ENCODE data around the gene LYL1.
"Not testable (repeated sequence)": the region's sequence is repeated elsewhere in the genome, so short reads cannot be mapped to it uniquely, and the experiment has no call there.

LYL1 gene

DNA sequence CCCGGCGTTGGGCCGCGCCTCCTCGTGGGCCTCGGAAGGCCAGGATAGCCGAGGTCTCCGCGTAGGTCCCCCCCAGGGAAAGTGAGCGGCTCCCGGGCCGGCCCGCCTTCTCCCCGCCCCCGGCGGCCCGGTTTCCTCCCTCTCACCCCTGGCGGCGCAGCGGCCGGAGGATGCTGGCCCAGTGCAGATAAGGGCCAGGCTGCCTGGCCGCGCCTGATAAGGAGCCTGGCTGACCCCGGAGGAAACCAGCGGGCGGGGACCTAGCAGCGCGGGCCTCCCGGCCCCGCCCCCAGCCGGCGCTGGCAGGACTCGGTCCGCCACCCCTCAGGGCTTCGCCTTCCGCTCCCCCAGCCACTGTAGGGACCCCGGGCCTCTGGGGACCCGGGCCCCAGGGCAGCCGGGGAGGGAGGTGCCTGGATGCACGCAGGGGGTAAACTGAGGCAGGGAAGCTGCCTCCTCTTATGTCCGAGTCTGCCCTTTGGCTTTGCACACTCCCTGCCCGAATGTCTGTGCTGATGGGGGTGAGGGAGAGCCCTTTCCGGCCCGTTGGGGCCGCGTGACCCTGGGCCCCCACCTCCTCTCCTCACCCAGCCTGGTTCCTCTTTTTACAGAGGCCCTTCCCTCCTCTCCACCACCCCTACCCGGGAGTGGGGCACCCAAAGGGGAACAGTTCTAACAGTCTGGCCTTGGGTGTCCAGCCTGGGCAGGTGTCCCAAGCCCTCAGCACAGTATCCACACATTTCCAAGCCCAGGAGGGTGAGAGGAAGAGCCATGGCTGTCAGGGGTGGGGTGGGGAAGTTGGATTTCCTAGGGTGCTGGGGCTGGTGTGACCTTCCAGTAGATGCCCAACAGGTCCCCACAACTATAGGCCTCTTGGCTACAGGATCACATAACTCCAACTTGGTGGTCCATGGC lies at the start of gene LYL1:
TSS of gene LYL1 (minus strand) at position 193 of the 915 bp plus-strand sequence. CDS start 1,687 bp downstream, outside the sequence.
- in situ Hi-C loops (cut with MboI; ENCODE audit: low pct_unique_long_range_greater_than_20kb, low sequenced_read_pairs): no loop called here
- DNase-seq: peak; percentile 98

DNA sequence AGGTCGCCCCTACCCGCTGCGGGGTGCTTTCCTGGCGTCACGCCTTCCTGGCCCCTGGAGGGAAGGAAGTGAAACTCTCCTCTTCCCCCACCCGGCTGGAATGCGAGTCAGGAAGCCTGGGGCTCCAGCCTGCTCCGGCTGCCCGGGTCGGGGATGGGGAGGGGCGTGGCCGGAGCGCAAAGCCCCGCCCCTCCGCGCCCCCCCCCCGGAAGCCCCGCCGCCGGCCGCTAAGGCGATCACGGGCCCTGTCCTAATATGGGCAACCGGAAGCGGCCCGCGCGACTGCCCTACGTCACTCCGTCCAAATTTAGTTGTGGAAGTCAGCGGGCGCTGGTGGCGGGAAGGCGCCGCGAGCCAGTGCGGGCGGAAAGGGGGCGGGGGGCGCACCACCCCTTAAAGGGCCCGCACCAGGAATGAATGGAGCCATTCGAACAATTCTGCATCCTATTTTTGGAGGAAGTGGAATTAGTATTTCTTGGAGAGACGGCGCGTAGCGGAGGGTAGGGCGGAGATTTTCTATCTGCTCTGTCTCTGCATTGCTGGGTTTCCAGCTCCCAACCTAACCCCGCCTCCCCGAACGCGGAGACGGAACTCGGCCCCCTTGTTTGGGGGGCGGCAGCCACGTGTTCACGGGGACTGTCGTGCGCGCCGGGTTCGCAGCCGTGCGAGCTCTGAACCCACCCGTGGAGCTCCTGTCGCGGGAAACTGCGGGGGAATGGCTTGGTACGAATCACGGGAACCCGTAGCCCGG lies 49.1 kb upstream of the LYL1 start:
- in situ Hi-C loops (cut with MboI; ENCODE audit: low pct_unique_long_range_greater_than_20kb, low sequenced_read_pairs): no loop called here
- peak; percentile 98 for DNase-seq

DNA sequence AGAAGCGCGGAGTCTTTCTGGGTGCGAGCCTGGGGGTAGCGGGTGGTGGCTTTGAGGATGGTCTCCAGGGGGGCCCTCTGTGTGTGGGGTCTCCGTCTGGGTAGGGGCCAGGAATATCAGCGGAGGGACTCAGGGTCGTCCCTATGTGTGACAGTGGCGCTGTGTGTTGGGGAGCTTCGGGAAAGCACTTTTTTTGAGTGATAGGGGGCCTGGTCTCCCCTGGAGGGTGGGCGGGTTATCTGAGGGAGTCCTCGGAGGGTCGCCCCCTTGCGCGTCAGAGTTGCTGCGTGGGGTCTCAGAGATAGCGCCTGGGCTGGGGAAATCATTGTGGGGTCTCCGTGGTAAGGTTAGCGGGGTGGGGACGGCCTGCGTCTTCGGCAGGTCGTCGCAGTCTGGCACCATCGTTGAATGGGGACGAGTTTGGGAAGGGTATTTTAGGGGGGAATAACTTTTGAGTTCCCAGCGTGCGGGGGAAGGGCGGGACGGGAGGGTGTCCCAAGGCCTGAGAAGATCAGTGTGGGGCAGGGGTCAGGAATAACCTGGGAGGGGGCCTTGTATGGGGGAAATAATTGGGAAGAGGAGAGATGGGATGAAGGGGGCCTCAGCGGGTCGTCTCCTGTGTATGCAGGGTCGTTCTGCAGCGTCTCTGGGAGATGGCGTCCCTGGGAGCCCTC lies 48.4 kb upstream of the LYL1 start:
- DNase-seq: peak; percentile 30
- in situ Hi-C loops (cut with MboI; ENCODE audit: low pct_unique_long_range_greater_than_20kb, low sequenced_read_pairs): no loop called here

DNA sequence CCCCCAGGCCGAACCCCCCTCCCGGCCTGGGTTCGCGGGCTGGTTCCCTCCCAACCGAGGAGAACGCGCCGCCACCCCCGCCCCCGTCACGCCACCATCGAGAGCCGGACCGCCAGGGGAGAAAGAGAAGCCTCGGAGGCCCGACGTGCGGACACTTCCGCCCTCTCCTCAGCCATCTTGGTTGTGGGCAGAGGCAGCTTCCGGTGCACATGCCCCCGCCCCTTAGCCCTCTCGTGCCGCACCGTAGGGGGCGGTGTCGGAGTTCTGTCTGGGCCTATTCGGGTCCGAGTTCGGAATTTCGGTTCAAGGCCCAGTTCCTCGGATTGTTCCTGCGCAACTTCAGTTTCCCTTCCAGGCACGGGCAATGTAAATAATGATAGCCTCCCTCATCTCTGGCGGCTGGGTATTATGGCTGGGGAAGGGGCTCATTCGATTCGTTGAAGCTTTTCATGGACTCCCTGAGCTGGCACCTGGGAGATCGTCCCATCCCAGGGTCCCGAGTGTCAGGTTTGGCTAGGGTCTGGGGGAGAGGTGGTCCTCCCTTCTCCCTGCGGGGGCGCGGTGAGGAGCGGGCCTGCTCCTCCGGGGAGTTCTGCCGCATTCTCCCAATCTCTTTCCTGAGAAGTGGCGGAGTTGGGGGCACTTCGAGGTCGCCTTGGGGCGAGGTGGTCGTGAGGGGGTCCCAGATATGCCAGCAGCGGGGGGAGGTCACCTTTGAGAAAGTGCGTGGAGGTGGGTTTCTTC lies 47.7 kb upstream of the LYL1 start, which contains the start of the genes IER2 and STX10:
TSS of gene IER2 (plus strand) at position 225 of the 744 bp plus-strand sequence. CDS start 2,776 bp downstream, outside the sequence.
TSS of gene STX10 (minus strand) at position 189 of the 744 bp plus-strand sequence. CDS start 202 bp downstream, outside the sequence.
- in situ Hi-C loops (cut with MboI; ENCODE audit: low pct_unique_long_range_greater_than_20kb, low sequenced_read_pairs): no loop called here

DNA sequence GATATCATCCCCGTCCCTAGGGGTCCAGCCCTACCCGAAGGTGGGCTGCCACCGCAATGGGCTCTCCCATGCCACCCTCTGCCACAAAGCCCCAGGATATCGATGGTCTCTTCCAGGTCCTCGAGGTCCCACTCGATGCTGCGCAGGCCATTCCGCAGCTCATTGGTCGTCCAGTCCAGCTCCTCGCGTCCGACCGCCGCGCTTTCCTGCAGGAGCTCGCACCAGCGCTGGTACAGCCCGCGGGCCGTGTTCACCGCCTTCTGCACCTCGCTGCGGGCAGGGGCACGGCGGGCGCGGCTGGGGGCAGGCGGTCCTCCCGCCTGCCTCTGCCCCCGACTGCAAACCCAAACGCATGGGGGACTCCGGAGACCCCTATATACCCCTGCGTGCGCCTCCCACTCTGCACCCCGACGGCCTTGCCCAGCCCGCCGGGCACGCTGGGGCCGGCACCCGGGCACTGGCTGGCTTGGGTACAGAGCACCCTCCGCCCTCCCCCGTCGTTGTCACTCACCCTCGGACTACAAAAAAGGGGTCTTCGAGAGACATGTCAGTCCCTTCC lies 47.0 kb upstream of the LYL1 start:
- peak; percentile 51 for DNase-seq
- in situ Hi-C loops (cut with MboI; ENCODE audit: low pct_unique_long_range_greater_than_20kb, low sequenced_read_pairs): no loop called here

More for the DNA sequence above, 47.7 kb upstream of the LYL1 start, which contains the start of the genes IER2 and STX10:
- peak; percentile 94 for DNase-seq

DNA sequence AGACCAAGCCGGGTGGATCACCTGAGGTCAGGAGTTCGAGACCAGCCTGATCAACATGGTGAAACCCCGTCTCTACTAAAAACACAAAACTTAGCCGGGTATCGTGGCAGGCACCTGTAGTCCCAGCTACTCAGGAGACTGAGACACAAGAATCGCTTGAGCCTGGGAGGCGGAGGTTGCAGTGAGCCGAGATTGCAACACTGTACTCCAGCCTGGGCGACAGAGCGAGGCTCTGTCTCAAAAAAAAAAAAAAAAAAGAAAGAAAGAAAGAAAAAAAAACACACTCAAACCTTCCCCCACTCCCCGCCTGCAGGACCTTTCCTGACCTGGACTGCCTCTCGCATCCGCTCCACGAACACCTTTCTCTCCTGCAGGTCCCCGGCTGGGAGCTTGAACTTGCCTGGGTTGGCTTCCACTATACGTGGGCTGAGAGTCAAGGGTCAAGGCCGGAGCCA lies 46.5 kb upstream of the LYL1 start:
- DNase-seq; in situ Hi-C loops (cut with MboI; ENCODE audit: low pct_unique_long_range_greater_than_20kb, low sequenced_read_pairs): not testable (repeated sequence)

DNA sequence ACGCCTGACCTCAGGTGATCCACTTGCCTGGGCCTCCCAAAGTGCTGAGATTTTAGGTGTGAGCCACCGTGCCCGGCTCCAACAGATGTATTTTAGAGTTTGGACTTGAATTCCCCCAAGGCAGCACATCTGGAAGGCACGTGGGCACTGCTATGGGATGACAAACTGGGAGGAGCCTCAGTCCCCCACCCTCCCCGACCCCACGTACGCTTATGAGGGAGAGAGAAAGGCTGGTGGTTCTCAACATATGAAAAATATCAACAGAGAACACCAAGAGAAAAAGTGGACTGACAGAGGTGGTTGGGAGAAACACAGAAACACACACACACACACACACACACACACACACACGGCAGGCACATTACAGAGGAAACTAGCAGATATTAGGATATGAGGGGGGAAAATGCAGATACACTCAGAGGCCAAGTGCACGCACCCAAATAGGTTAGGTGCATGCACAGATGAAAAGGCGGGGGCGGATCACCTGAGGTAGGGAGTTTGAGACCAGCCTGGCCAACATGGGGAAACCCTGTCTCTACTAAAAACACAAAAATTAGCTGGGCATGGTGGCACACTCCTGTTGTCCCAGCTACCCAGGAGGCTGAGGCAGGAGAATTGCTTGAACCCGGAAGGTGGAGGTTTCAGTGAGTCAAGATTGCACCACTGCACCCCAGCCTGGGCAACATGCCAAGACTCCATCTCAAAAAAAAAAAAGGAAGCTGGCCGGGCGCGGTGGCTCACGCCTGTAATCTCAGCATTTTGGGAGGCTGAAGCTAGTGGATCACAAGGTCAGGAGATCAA lies 44.3 kb upstream of the LYL1 start:
- in situ Hi-C loops (cut with MboI; ENCODE audit: low pct_unique_long_range_greater_than_20kb, low sequenced_read_pairs): no loop called here
- DNase-seq: peak; percentile 82

DNA sequence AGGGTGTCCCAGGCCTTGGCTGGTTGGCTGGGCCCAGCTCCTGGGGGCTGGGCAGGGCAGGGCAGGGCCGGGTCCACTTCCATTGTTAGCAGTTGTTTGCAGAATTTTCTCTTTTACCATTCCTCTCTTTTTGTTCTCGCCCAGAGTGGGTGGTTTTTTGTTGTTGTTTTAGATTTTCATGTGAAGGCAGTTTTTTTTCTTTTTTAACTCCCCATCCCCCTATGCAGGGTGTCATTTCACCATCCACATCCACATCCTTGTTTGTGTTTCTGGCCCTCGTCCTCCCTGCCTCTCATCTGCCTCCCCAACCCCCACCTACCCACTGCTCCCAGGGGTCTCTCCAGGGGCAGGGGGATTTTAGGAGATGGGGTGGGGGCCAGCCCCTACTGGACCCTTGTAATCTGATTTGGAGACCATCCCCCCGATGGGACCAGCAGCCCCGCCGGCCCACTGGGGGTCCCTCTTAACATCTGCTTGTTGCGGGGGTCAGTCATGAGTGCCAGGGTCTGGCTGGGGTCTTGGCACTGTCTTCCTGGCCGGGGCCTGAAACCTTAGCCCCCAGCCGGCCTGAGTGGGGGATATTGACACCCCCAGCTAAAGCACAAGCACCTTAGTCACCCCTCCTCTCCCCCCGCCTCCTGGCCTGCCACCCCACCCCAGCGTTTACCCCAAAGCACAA lies 37.1 kb upstream of the LYL1 start:
- no peak for DNase-seq
- in situ Hi-C loops (cut with MboI; ENCODE audit: low pct_unique_long_range_greater_than_20kb, low sequenced_read_pairs): no loop called here

DNA sequence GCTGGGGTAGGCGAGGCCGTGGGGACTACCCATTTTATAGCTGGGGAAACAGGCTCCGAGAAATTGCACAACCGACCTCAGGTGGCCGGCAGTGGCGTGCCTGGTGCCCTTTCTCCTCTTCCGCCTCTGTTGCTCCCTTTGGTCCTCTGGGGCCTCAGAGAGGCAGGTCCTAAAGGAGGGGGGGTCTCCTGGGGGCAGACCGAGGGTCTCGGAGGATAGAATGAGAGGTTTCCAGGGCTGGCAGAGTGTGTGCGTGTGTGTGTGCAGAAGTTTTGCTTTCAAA lies 36.2 kb upstream of the LYL1 start:
- in situ Hi-C loops (cut with MboI; ENCODE audit: low pct_unique_long_range_greater_than_20kb, low sequenced_read_pairs): no loop called here
- DNase-seq: no peak

DNA sequence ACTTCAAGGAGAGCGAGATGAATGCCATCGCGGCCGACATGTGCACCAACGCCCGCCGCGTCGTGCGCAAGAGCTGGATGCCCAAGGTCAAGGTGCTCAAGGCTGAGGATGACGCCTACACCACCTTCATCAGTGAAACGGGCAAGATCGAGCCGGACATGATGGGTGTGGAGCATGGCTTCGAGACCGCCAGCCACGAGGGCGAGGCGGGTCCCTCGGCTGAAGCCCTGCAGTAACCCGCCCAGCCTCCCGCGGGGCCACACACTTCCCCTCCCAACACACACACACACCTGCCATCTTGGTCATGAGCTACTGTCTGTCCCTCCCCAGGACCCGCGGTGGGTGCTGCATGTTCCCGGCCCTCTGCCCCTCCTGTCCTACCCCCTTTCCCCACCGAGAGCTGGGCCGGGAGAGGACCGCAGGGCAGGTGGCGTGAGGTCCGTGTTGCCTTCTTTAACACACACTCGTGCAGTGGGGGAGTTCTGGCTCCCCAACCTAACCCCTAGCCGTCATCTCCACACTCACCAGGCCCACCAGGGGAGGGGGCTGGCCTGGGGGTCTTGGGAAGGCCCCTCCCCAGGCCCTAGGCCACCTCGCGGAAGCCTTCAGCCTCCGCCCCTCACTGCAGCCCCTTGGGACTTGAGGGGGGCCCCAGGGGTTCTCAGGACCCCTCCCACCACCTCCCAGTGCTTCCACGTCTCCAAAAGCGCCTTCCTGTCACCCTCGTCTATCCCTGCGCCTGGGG lies 35.7 kb upstream of the LYL1 start:
- in situ Hi-C loops (cut with MboI; ENCODE audit: low pct_unique_long_range_greater_than_20kb, low sequenced_read_pairs): no loop called here
- no peak for DNase-seq

DNA sequence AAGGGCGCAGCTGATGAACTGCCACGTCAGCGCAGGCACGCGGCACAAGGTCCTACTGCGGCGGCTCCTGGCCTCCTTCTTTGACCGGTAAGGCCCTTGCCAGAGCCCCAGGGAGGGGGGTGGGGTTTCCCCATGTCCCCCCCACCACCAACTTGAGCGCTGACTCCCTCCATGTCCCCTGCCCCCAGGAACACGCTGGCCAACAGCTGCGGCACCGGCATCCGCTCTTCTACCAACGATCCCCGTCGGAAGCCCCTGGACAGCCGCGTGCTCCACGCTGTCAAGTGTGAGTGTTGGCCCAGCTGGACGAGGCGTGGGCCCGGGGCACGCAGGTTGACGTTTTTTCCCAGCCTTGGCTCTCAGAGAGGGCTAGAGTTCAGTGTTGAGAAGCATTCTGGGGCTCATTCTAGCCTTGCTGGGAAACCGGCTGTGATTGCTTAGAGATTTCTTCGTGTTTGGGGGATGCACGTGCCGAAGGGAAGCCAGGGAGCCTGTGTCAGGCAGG lies 34.7 kb upstream of the LYL1 start:
- in situ Hi-C loops (cut with MboI; ENCODE audit: low pct_unique_long_range_greater_than_20kb, low sequenced_read_pairs): no loop called here
- DNase-seq: no peak

DNA sequence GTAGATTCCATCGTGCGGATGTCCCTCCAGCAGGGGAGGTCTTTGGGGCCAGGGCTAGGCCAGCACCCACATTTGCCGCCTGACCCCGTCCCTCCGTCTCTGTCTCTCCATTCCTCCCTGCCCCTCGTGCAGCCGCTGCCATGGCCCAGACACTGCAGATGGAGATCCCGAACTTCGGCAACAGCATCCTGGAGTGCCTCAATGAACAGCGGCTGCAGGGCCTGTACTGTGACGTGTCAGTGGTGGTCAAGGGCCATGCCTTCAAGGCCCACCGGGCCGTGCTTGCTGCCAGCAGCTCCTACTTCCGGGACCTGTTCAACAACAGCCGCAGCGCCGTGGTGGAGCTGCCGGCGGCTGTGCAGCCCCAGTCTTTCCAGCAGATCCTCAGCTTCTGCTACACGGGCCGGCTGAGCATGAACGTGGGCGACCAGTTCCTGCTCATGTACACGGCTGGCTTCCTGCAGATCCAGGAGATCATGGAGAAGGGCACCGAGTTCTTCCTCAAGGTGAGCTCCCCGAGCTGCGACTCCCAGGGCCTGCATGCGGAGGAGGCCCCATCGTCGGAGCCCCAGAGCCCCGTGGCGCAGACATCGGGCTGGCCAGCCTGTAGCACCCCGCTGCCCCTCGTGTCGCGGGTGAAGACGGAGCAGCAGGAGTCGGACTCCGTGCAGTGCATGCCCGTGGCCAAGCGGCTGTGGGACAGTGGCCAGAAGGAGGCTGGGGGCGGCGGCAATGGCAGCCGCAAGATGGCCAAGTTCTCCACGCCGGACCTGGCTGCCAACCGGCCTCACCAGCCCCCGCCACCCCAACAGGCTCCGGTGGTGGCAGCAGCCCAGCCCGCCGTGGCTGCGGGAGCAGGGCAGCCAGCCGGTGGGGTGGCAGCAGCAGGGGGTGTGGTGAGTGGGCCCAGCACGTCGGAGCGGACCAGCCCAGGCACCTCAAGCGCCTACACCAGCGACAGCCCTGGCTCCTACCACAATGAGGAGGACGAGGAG lies 32.7 kb upstream of the LYL1 start:
- in situ Hi-C loops (cut with MboI; ENCODE audit: low pct_unique_long_range_greater_than_20kb, low sequenced_read_pairs): no loop called here
- no peak for DNase-seq

DNA sequence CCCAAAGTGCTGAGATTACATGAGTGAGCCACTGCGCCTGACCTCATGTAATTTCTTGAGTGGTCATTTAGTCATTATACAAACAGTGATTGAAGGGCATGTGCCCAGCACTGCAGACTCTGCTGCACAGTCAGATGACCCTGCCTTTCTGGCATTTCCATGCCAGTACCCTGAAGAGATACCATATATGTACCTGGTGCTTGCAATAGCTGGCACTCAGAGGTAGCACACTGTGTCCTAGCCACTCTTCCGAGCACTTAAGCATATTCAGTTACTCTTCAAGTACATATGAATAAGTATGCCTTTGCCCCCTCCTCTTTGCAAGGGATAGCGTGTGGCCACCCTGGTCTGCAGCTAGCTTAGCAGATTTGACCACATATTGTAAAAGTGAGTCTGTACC lies 32.0 kb upstream of the LYL1 start:
- in situ Hi-C loops (cut with MboI; ENCODE audit: low pct_unique_long_range_greater_than_20kb, low sequenced_read_pairs): no loop called here
- DNase-seq: no peak

DNA sequence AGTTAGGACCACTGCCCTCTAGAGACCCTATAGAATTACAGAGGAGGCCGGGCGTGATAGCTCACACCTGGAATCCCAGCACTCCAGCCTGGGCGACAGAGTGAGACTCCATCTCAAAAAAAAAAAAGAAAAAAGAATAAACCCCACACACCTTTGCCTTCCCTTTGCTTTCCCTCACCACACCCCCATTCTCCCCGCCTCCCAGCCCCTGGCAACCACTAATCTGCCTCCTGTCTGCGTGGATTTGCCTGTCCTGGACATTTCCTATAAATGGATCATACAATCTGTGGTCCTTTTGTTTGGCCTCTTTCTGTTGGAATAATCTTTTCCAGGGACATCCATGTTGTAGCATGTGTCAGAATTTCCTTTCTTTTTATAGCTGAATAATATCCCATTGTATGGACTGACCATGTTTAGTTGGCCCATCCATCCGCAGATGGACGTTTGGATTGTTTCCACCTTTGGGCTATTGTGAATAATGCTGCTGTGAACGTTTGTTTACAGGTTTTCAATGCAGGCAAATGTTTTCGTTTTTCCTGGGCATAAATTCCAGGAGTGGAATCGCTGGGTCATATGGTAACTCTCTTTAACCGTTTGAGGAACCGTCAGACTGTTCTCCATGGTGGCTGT lies 30.7 kb upstream of the LYL1 start:
- DNase-seq: no peak
- in situ Hi-C loops (cut with MboI; ENCODE audit: low pct_unique_long_range_greater_than_20kb, low sequenced_read_pairs): no loop called here
